ENCODE results near the gene GOLGA8N. TPM values are rescaled to one million over a fixed set of nuclear protein-coding genes. Genes with fewer than 3 reads are reported as not detected.
"Not testable (repeated sequence)": the region's sequence is repeated elsewhere in the genome, so short reads cannot be mapped to it uniquely, and the experiment has no call there.

GOLGA8N gene
- total RNA-seq, 3 donors from 2014 or later (not counting 1 experiment from before 2014, with no cell fraction given), result 50.5 to 238 (median 72.9) TPM

GRCh38 chr15:32609518-32609917, 16.3 kb downstream of the GOLGA8N start:
- H3K36me3 Mint-ChIP-seq; H3K27ac Mint-ChIP-seq; intact Hi-C loops (cut with micrococcal nuclease); ATAC-seq; H3K9me3 Mint-ChIP-seq; H3K4me3 Mint-ChIP-seq; H3K27me3 Mint-ChIP-seq (ENCODE audit: low read depth in 2 of 2); H3K4me1 Mint-ChIP-seq; DNase-seq; H3K4me3 ChIP-seq (ENCODE audit: low read length); H3K4me1 ChIP-seq (ENCODE audit: control insufficient read depth, insufficient read depth, low read length); H3K27me3 ChIP-seq (ENCODE audit: control insufficient read depth, insufficient read depth, low read length); H3K9me3 ChIP-seq (ENCODE audit: control insufficient read depth, insufficient read depth, low read length); H3K27ac ChIP-seq (ENCODE audit: low read length); H3K36me3 ChIP-seq (ENCODE audit: control insufficient read depth, insufficient read depth, low read length): not testable (repeated sequence)
- WGBS (ENCODE audit: insufficient coverage), result 100% methylated on average over 2 of the region's 2 CpGs

DNA sequence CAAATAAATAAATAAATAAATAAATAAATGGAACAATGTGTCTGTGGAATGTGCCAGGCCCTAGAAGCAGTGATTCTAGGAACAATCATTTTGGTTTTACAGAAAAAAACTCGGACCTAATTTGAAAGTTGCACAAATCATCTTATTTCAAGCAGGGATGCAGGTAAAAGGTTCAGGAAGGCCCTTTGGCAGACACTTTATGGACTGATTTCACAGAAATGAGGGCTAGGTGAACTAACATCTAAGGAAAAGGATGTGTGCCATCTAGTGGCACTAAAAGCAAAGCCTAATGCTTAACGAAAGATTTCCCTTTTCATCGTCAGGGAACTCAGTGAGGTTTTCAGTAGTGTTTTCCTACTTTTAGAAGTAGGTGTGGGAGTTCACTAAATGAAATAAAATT, 17.5 kb downstream of the GOLGA8N start:
- DNase-seq, result peak in 1 of 2 donors; percentile 49
- H3K9me3 ChIP-seq (ENCODE audit: control insufficient read depth, insufficient read depth, low read length); H3K27me3 Mint-ChIP-seq (ENCODE audit: low read depth in 2 of 2); H3K4me1 ChIP-seq (ENCODE audit: control insufficient read depth, insufficient read depth, low read length); H3K36me3 Mint-ChIP-seq; H3K27ac Mint-ChIP-seq; H3K36me3 ChIP-seq (ENCODE audit: control insufficient read depth, insufficient read depth, low read length); intact Hi-C loops (cut with micrococcal nuclease); H3K27ac ChIP-seq (ENCODE audit: low read length); H3K27me3 ChIP-seq (ENCODE audit: control insufficient read depth, insufficient read depth, low read length); H3K4me3 ChIP-seq (ENCODE audit: low read length); H3K4me3 Mint-ChIP-seq; ATAC-seq; H3K9me3 Mint-ChIP-seq: not testable (repeated sequence)
- peak; percentile 35 for TF ChIP-seq CTCF (IDR thresholded peaks at IDR 0.05)
- 0% methylated on average over 1 of the region's 3 CpGs for WGBS (ENCODE audit: insufficient coverage)
- peaks cover 11 to 20% of the 10 kb centered on the region in 2 donors for H3K4me1 Mint-ChIP-seq

DNA sequence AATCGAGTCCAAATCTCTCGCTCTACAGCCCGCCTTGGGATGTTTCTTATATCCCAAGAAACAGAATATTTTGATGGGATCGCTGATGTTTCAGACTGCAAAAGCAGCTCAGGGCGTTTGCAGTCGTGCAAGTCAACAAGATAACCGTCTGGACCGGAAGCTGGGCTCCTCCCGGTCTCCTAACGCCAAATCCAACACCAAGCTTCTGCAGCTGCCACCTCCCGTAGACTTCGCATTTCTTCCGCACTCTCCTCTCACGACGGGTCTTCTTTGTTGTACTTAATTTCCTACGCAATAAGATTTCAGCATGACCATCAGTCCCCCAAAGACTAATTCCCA, 21.4 kb downstream of the GOLGA8N start:
- H3K4me1 ChIP-seq (ENCODE audit: control insufficient read depth, insufficient read depth, low read length); H3K36me3 ChIP-seq (ENCODE audit: control insufficient read depth, insufficient read depth, low read length); DNase-seq; H3K36me3 Mint-ChIP-seq; H3K9me3 Mint-ChIP-seq; H3K27me3 ChIP-seq (ENCODE audit: control insufficient read depth, insufficient read depth, low read length); H3K9me3 ChIP-seq (ENCODE audit: control insufficient read depth, insufficient read depth, low read length); intact Hi-C loops (cut with micrococcal nuclease); H3K27me3 Mint-ChIP-seq (ENCODE audit: low read depth in 2 of 2): not testable (repeated sequence)
- ATAC-seq, result peak in 2 of 3 donors; percentile 3 to 16
- WGBS (ENCODE audit: insufficient coverage), result 0% methylated on average over 5 of the region's 16 CpGs
- H3K27ac ChIP-seq (ENCODE audit: low read length), result peak overlapping the region; percentile 65
- H3K4me3 ChIP-seq (ENCODE audit: low read length), result peak overlapping the region; percentile 51
- Mint-ChIP-seq H3K4me1 (peaks cover 19 to 28% of the 10 kb centered on the region in 2 donors), H3K4me3 (peak overlapping the region; percentile 99), H3K27ac (peak overlapping the region; percentile 85 to 96)

- intact Hi-C loops (cut with micrococcal nuclease); H3K9me3 Mint-ChIP-seq: not testable (repeated sequence)
- under 1% methylated on average over 17 of the region's 43 CpGs for WGBS (ENCODE audit: insufficient coverage)
Observed at GRCh38 chr15:32615051-32615870, 22.0 kb downstream of the GOLGA8N start, which contains the start of gene ARHGAP11A. ARHGAP11A (plus strand) TSS chr15:32615504; CDS start chr15:32616212, 708 bp downstream.

GRCh38 chr15:32615871-32616426, 22.7 kb downstream of the GOLGA8N start:
- H3K9me3 Mint-ChIP-seq, result not testable (repeated sequence)
- H3K27ac ChIP-seq (ENCODE audit: low read length), result peak overlapping the region; percentile 37
- H3K4me3 Mint-ChIP-seq, result peak overlapping the region; percentile 99

More at GRCh38 chr15:32615051-32615870, 22.0 kb downstream of the GOLGA8N start, which contains the start of gene ARHGAP11A:
- not testable (repeated sequence) for H3K27me3 ChIP-seq (ENCODE audit: control insufficient read depth, insufficient read depth, low read length); H3K36me3 ChIP-seq (ENCODE audit: control insufficient read depth, insufficient read depth, low read length); H3K4me1 ChIP-seq (ENCODE audit: control insufficient read depth, insufficient read depth, low read length); H3K27me3 Mint-ChIP-seq (ENCODE audit: low read depth in 2 of 2); H3K36me3 Mint-ChIP-seq; H3K9me3 ChIP-seq (ENCODE audit: control insufficient read depth, insufficient read depth, low read length)
- DNase-seq, result peak; percentile 74 to 90
- H3K27ac Mint-ChIP-seq, result peak within 1 kb of the TSS; percentile 85 to 96
- peak; percentile 90 to 97 (median 91) for ATAC-seq
- H3K4me1 Mint-ChIP-seq, result peaks cover 19 to 28% of the 10 kb centered on the region in 2 donors
- H3K4me3 Mint-ChIP-seq, result peak within 1 kb of the TSS; percentile 99
- Histone ChIP-seq H3K4me3 (ENCODE audit: low read length) (peak within 1 kb of the TSS; percentile 51), H3K27ac (ENCODE audit: low read length) (peak within 1 kb of the TSS; percentile 65)

More at GRCh38 chr15:32615871-32616426, 22.7 kb downstream of the GOLGA8N start:
- H3K9me3 ChIP-seq (ENCODE audit: control insufficient read depth, insufficient read depth, low read length); H3K36me3 Mint-ChIP-seq; H3K27me3 Mint-ChIP-seq (ENCODE audit: low read depth in 2 of 2); intact Hi-C loops (cut with micrococcal nuclease); H3K36me3 ChIP-seq (ENCODE audit: control insufficient read depth, insufficient read depth, low read length); H3K27me3 ChIP-seq (ENCODE audit: control insufficient read depth, insufficient read depth, low read length); H3K4me1 ChIP-seq (ENCODE audit: control insufficient read depth, insufficient read depth, low read length): not testable (repeated sequence)
- 0% methylated on average over 9 of the region's 24 CpGs for WGBS (ENCODE audit: insufficient coverage)
- H3K27ac Mint-ChIP-seq, result peak overlapping the region; percentile 85 to 96
- ATAC-seq (peak; percentile 1 to 26 (median 6)), DNase-seq (peak in 1 of 2 donors; percentile 40)
- peaks cover 19 to 28% of the 10 kb centered on the region in 2 donors for H3K4me1 Mint-ChIP-seq
- H3K4me3 ChIP-seq (ENCODE audit: low read length), result peak overlapping the region; percentile 51

Data from natural killer cell (primary cell).